K562 (cell line): ENCODE measurements around the gene PPP1R13L. TPM values are rescaled to one million over a fixed set of nuclear protein-coding genes. Genes with fewer than 3 reads are reported as not detected.

ENCODE experiments used
- CBX2 ChIP-seq: fragments of 200-600 bp; sonication (generic); IDR thresholded peaks from one replicate; pipeline ENCODE4 v1.6.1; 2012; ENCODE audit warnings: mild to moderate bottlenecking, low read length, inconsistent platforms; ENCODE audit not compliant: insufficient read depth, poor library complexity, severe bottlenecking
- FOXJ3 ChIP-seq: sonication (generic); formaldehyde crosslinking; IDR thresholded peaks from 2 replicates; pipeline ENCODE4 v1.4.0; 2020; ENCODE audit warnings: mild to moderate bottlenecking, missing genetic modification reagents
- PBX2 ChIP-seq, 2 experiments: IDR thresholded peaks in 1 of 2; conservative IDR thresholded peaks in 1 of 2; 2 replicates each; pipeline ENCODE4 v1.6.1; 2016; ENCODE audit warnings: low read depth in 2 of 2, mild to moderate bottlenecking in 1 of 2, missing compliant biosample characterization in 1 of 2, missing genetic modification characterization in 1 of 2, moderate library complexity in 1 of 2
- SP2 ChIP-seq: IDR thresholded peaks from 2 replicates; pipeline ENCODE4 v1.6.1; 2011; ENCODE audit warnings: mild to moderate bottlenecking, low read depth, low read length, moderate library complexity; ENCODE audit not compliant: poor library complexity, severe bottlenecking; ENCODE audit errors: extremely low read depth
- TAF1 ChIP-seq: IDR thresholded peaks from 2 replicates; pipeline ENCODE4 v1.6.1; 2011; ENCODE audit warnings: mild to moderate bottlenecking, low read length, moderate library complexity; ENCODE audit not compliant: insufficient read depth, control insufficient read depth, severe bottlenecking; ENCODE audit errors: extremely low read depth
- ZNF318 ChIP-seq, 2 experiments: fragments of 450-650 bp; IDR thresholded peaks; 2 replicates each; pipeline ENCODE4 v1.6.1; 2016; ENCODE audit warnings: mild to moderate bottlenecking in 2 of 2, borderline replicate concordance in 1 of 2, low read depth in 1 of 2, moderate library complexity in 1 of 2
- ZNF592 ChIP-seq: fragments of 450-650 bp; IDR thresholded peaks from 2 replicates; pipeline ENCODE4 v1.6.1; 2017; ENCODE audit warnings: antibody characterized with exemption, mild to moderate bottlenecking
- ZNF77 ChIP-seq: fragments of 250-450 bp; sonication (Bioruptor Pico); IDR thresholded peaks from 2 replicates; pipeline ENCODE4 v1.5.0; 2020
- polyA plus RNA-seq, 8 experiments: library from polyadenylated mRNA; depleted of rRNA in 4 of 8; stranded (reverse) in 5 of 8; unstranded in 3 of 8; fragments of >200 nt; fragmentation: Nextera tagmentation in 2 of 8; fragmentation: Illumina TruSeq in 1 of 8; extraction: Ambion mirVana in 2 of 8; extraction: Trizol in 1 of 8; gene quantifications; 2 replicates each; pipeline versions ENCODE4 v1.2.1 to v1.2.3, GENCODE V29; 2011 to 2014; ENCODE audit warnings: inconsistent platforms in 1 of 8, missing spikeins in 1 of 8
- total RNA-seq, 7 experiments: library from RNA; depleted of rRNA in 6 of 7; stranded (reverse); fragments of >200 nt in 6 of 7; fragmentation: Illumina TruSeq in 2 of 7; extraction: Trizol in 2 of 7; gene quantifications; 2 replicates each; pipeline versions ENCODE4 v1.2.1 to v1.2.3, GENCODE V29; 2011 to 2021; ENCODE audit warnings: low replicate concordance in 1 of 7

PPP1R13L gene
- total and polyA plus RNA-seq, 9 of the 15 experiments (the other 6 are each of a cell fraction or from before 2014, with no cell fraction given): 0.32 to 6.7 (median 2.0) TPM

- TF ChIP-seq PBX2 (CRISPR knock-in tag; IDR thresholded peaks at IDR 0.05; ENCODE audit: low read depth) (no peak), PBX2 (tag; conservative IDR thresholded peaks at IDR 0.05; ENCODE audit: low read depth) (peak; percentile 67), TAF1 (peak; percentile 52), SP2 (no peak), ZNF592 (peak; percentile 14; the same call in 1 of the 2 replicates), ZNF318 (IDR thresholded peaks at IDR 0.05; ENCODE audit: borderline replicate concordance in 1 of 2, low read depth in 1 of 2) (peak in 1 of 2 experiments; percentile 70; a peak in 2 of 4 replicates), FOXJ3 (CRISPR knock-in tag) (no peak), ZNF77 (CRISPR knock-in tag) (no peak), CBX2 (no peak)
Measured at GRCh38 chr19:45442778-45443461, 38.1 kb upstream of the PPP1R13L start (continued).
